Activated CD8-positive, alpha-beta memory T cell treated with anti-CD3 and anti-CD28 coated beads for 4 hours (primary cell): ENCODE measurements around the gene TIFAB.

ENCODE experiments used
- DNase-seq, 2 donors: peaks; one replicate each; pipeline ENCODE4 v3.0.0-alpha.2; 2020; ENCODE audit warnings: low read depth in 2 of 2

The TIFAB gene

GRCh38 chr5:135481909-135482311 is 29.8 kb upstream of the TIFAB start:
- no peak for DNase-seq

- DNase-seq = no peak
Observed at GRCh38 chr5:135481387-135481786, 29.2 kb upstream of the TIFAB start.

- no peak for DNase-seq
Observed at GRCh38 chr5:135480511-135480910, 28.4 kb upstream of the TIFAB start.

DNA sequence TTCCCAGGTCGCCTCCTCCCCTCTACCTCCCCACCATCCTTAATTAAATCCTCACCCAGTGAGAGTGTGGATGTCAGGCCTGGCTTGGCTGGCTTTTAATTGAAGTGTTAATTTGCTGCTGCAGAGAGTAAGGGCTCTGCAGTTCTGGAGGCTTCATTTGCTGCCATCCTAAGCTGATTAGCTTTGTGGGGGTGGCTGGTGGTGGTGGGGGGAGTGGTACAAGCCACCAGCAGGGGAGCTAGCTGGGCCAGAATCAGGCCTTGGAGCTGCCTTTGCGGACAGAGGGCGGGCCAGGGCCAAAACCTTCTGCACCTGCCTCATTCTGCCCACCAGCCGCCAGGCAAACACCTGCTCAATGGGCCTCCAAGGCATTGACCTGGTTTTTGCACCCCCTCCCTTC is 26.8 kb upstream of the TIFAB start:
- no peak for DNase-seq

GRCh38 chr5:135477613-135478066 is 25.5 kb upstream of the TIFAB start:
- no peak for DNase-seq

DNA sequence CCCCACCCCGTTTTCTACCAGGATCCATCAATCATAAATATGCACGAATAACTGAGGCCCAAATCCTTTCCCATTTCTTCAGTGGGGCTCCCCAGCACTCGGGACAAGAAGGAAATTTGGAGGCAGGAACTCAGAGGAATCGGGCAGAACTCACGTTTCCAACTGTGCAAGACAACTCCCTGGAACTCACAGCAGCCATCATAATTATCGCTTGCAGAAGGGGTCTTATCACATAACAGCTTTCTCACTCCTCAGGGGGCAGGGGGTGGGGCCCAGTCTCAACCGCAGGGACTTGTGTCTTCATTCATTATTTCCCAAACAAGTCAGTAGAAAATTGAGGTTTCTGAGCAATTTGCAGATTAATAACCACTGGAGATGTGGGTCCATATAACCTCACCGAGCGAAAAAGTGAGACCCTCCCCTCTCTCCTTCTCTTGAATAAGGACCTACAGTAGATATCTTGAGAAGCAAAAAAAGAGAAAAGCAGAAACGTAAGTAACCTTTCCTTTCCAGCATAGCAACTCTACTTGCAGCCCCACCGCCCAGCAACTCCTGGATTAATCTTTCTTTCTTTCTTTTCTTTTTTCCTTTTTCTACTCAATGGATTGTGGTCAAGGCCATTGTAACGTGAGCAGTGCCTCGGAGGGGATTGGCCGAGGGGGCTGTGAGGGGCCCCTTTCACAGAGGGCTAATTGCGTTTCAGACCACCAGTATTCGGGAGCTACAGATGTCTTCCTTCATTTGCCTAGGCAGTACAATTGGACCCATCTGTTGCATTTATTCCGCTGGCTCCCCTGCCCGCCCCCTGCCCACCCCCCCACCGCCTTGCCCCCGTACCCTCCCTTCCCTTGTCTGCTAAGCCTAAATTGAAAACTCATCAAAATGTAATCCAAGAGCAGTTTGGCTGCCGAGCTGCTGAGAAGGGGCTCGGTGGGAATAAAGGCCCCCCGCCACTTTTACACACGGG is 24.7 kb upstream of the TIFAB start:
- DNase-seq = no peak

DNA sequence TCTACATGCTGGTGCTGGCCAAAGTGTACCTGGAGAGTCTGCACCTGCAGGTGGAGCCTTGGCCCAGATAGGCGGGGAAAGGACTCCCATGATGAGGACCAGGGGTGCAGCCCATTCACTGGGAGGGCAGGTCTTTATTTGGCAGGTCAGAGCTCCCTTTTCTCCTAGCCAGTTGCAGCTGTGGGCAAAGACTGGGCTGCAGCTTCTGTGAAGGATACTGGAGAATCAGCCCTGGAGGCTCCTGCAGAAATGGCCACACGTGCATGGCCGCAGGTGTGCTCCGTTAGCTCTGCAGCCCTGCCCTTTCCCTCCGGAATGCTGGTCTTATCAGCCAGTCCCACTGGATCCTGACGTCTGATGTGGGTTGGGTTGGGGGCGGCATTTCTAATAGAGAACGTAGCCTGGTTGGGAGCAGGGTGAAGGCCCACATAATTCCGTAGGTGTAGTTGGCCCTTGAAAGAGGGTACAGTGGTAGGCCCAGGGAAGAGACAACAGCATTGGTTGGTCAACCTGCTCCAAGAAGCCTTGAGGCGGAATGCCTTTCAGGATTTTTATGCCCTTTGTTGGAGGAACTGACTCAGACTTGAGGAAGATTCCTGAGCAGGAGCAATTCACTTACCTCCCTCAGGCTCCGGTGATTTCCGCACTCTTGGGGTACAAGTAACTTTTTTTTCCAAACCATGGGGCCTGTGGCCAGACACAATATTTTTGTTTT is 22.0 kb upstream of the TIFAB start:
- DNase-seq = no peak

DNA sequence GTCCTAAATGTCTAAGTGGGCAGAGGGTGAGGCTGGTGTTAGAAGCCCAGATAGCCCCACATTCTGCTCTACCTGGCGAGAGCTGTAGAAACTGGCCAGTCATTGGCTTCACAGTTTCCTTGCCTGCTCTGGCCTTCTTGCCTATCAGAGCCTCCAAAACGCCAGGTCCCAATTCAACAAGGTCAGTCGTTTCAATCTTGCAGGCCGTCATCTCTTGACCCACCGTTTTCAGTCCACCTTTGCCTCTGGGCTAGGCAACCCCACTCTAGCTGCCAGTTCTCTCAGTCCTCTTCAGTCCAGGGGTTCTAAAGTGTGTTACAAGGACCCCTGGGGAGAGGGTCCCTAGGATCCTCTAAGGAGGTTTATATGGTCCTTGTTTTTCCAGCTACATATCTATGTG is 20.0 kb upstream of the TIFAB start:
- DNase-seq = no peak

DNA sequence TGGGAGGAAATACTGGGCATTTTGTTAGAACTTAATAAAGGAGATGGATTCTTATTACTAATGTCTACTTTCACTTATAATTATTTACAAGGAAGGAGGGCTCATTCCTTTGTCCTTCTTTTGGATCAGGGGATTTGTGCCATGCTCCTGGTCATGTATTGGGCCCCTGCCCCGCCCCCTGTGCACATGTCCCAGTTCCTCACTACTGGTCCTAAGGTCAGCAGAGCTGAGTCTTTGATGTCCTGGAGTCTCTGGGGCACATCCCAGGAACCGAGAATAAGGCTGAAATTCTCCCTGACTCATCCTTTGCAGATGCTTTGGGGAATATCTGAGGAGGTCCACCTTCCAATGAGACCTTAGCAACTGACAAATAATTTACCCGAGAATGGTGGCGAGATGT is 19.6 kb upstream of the TIFAB start:
- no peak for DNase-seq

DNA sequence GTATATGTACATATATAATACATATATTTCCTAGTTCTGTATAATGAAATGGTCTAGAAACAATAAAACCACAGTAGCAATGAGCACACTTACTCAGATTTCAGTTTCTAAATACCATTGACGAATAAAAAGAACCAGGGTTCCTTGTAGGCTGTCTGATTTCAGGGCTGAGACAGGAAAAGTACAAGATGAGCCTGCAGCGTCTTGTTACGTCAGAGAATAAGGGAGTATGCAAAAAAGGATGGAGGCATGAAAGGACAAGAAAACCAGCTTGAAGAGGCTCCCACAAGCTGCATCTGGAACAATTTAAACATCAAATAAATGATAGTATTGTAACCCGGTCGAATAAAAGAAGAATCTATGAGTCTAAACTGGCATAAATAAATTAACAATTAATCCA is 17.8 kb upstream of the TIFAB start:
- no peak for DNase-seq

DNA sequence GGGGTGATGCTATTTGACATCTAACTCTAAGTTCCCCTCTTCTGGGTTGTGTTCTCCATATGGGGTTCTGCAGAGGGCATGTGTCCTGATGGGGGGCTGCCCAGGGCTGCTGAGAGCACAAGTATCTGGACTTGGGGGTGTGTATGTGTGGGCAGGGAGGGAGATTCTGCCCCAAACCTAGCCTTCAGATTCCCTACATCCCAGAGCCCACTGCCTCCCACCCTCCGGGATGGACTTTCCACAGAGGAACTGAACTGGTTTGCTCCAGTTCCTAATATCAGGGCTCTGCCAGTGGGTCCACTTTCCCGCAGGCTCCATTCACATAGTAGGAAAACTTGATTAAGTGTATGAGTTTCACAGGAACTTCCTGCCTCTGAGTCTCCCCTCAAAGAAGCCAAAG is 16.4 kb upstream of the TIFAB start:
- DNase-seq = no peak

DNA sequence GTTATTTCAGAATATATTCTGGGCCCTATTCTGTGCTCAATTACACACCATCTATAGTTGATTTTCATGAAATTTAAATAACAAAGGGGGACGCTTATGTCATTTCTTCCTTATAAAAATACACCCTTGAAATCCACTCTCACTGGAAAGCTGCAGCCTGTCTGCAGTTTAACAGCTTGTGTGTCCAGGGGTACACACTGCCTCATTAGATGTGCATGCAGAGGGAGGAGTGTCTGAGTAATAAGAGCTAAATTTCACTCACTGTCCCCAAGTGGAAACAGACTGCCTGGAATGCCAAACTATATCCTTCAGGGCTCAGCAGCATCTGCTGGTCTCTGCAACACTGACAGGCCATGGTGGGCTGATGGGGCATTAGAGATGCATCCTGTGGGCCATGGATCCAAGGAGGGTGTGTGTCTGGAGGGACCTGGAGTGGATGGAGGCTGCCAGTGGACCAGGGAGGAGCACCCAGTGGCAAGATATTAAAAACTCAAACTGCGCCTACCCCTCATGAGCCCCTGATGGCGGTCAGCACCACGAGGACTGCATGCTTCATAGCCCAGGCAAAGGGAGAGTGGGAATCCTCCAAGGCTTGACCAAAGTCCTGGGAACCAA is 15.8 kb upstream of the TIFAB start:
- no peak for DNase-seq

DNA sequence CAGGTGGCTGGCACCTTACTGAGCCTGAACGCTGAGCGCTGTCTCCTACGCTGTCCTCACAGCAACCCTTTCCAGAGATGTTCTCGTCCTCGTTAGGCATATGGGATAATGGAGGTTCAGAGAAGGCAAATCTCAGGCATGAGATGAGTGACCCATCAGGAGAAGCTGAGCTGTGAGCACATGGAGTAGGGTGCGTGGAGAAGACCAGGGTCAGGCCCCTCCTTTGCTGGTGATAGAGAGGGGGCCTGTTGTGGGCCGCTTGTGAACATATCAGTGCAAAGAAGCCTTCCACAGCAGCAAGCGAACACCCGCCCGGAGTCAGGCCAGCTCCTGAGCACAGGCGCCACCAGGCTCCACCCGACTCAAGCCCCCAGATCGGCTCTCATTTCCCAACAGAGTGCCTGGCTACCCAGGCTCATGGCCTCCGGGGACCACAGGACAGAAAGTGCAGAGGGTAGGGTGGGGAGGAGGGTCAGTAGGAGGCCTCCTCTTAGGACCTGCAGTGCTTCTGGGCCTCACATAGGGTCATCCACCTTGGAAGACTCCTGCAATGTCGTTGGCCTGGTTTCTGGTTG is 15.0 kb upstream of the TIFAB start:
- no peak for DNase-seq

DNA sequence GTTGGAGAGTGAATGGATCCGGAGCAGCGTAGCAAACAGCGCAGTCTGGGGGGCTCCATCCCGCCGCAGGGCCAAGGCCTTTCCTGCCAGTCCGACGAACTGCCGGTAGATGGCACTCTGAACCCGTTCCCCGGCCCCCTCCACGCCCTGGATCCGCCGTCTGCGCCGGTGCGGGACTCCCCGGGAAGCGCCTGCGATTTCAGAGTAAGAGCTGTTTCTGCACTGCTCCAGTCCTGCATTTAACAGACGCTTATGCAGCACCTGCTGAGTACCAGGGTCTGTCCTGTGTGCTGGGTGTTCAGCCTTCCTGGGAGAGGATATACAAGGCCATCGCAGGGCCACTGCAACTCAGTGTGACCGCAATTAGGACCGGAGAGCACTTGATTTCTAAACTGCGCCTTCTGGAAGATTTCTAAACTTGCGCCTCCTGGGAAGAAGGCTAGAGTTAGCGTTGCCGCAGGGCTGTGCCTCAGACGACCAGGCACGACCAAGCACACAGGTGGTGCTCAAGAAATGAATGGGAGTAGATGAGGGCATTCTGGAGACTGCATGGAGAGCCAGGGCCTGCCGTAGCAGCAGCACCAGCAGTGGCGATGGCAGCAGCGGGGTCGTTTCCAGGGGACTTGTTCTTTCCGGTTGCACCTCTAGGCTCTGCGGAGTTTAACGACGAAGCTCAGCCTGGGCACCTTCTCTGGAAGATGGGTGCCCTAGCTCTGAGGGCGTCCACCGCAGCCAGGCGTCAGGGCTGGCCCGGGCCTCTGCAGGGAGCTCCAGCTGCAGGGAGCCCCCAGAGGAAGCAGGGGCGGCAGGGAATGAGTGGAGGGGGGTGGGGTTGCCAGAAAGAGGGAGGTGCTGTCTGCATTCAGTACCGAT is 14.3 kb upstream of the TIFAB start:
- DNase-seq = peak; percentile 15 to 46

DNA sequence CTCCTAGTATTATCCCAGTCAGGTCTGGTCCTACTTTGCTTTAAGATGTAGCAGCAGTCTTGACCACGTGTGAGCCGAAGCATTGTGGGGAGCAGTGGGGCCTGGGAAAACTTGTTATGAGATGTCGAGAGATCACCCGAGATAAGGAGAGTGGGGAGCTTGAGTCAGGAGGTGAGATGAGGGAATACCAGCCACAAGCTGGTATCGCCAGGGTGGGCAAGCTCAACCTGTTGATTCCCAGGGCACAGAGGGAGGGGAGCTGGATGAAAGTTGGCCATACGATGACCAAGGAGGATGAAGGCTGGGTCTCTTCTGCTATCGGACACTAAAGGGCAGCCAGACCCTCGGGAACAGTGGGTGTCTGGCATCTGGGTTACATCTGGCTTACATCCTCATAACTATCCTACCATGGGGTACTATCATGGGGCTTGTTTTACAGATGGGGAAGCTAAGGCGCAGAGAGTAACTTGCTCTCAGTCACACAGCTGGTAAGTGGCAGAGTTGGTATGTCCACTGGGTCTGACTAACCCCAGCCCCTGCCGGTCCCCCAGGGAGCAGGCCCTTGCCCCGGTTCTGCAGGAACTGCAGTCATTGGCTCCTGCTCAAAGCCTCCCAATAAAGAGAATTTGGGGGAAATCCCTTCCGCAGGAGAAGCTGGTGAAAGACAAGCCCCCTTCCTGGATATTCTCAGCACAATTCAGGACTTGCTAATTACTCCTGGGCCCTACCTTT is 13.4 kb upstream of the TIFAB start:
- DNase-seq = no peak

- no peak for DNase-seq
Observed at GRCh38 chr5:135462304-135462703, 10.2 kb upstream of the TIFAB start.

- no peak for DNase-seq
Observed at GRCh38 chr5:135461481-135462151, 9.5 kb upstream of the TIFAB start.

GRCh38 chr5:135460246-135461033 is 8.3 kb upstream of the TIFAB start:
- no peak for DNase-seq

- no peak for DNase-seq
Observed at GRCh38 chr5:135458921-135459331, 6.8 kb upstream of the TIFAB start.
